NCI-H1105 (cell line): ENCODE results near the gene RAP1GAP2.
"Not testable (repeated sequence)": the region's sequence is repeated elsewhere in the genome, so short reads cannot be mapped to it uniquely, and the experiment has no call there.

Source experiments
- DNase-seq: peaks from one replicate; lab custom pipeline; 2025; lab: John Stamatoyannopoulos, UW

The RAP1GAP2 gene

GRCh38 chr17:2814481-2815341 is 18.5 kb downstream of the RAP1GAP2 start:
- no peak for DNase-seq

- no peak for DNase-seq
Measured at GRCh38 chr17:2815781-2816185, 19.5 kb downstream of the RAP1GAP2 start.

DNA sequence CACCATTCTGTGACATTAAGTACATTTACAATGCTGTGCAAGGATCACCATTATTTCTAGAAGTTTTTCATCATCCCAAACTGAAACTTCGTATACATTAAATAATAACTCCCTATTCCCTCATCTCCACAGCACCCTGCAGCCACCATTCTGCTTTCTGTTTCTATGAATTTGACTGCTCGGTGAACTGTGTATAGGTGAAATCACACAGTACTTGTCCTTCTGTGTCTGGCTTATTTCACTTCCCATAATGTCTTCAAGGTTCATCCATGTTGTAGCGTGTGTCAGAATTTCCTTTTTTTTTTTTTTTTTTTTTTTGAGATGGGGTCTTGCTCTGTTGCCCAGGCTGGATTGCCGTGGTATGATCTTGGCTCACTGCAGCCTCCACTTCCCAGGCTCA is 20.4 kb downstream of the RAP1GAP2 start:
- DNase-seq = no peak

- not testable (repeated sequence) for DNase-seq
Measured at GRCh38 chr17:2819294-2819693, 23.1 kb downstream of the RAP1GAP2 start.

- no peak for DNase-seq
Measured at GRCh38 chr17:2819921-2820501, 23.8 kb downstream of the RAP1GAP2 start.

GRCh38 chr17:2821868-2822267 is 25.6 kb downstream of the RAP1GAP2 start:
- no peak for DNase-seq

DNA sequence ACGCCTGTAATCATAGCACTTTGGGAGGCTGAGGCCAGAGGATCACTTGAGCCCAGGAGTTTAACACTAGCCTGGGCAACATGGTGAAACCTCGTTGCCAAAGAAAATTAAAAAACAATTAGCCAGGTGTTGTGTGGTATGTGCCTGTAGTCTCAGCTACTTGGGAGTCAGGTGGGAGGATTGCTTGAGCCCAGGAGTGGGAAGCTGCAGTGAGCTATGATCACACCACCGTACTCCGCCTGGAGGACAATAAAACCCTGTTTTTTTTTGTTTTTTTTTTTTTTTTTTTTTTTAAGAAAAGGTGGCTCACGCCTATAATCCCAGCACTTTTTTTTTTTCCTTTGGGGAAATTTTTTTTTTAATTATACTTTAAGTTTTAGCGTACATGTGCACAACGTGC is 26.1 kb downstream of the RAP1GAP2 start:
- DNase-seq = no peak

- DNase-seq = no peak
Measured at GRCh38 chr17:2825253-2825970, 29.2 kb downstream of the RAP1GAP2 start.

GRCh38 chr17:2828397-2829038 is 32.3 kb downstream of the RAP1GAP2 start:
- DNase-seq = peak; percentile 30

DNA sequence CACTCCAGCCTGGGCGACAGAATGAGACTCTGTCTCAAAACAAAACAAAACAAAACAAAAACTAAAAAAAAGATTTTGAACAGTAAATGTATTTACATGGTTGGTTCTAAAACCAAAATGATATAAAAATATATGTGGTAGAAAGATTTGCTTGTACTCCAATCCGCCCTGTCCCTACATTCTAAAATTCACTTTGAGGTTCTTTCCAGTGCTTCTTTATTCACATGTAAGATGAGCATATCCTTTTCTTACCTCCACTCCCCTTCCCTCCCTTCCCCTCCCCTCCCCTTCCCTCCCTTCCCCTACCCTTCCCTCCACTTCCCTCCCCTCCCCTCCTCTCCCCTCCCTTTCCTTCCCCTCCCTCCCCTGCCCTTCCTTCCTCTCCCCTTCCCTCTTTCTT is 34.4 kb downstream of the RAP1GAP2 start:
- no peak for DNase-seq

DNA sequence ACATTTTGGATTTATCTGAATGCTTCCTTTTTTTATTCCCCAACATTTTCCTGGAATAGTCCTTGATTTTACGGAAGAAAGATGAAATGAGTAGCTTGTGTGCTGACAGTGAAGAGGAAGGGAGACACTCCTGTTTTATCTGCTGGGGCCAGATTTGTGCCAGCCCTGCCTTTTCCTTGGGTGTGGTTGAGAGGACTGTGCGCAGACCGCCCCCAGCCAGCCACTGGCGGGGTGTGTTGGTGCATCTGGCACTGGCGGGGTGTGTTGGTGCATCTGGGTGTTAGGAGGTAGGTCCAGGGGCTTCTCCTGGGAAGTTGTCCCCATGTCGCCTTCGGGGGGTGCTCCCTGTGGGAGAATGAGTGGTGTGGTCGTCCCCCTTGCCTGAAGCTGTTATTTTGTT is 39.5 kb downstream of the RAP1GAP2 start:
- no peak for DNase-seq

GRCh38 chr17:2837147-2837561 is 40.9 kb downstream of the RAP1GAP2 start:
- no peak for DNase-seq

GRCh38 chr17:2841606-2842005 is 45.4 kb downstream of the RAP1GAP2 start:
- DNase-seq = no peak

GRCh38 chr17:2842464-2842863 is 46.2 kb downstream of the RAP1GAP2 start:
- DNase-seq = no peak

DNA sequence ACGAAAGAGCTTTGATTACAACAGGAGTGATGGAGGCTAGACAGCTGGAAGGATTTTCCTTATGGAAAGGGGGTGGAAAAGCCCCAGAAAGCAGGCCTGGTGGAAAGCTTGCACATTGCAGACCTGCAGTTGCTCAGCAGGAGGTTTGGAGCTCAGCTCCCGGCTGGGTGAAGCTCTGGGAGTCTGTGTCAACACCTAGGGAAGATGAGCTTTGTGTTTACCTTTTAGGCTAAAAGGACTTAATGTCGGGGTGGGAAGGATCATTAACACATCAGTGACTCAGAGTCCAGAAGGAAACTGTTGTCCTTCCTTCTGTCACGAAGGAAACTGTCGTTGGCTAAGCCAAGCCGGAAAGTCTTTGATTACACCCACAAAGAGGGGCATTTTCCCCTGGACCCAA is 48.2 kb downstream of the RAP1GAP2 start:
- no peak for DNase-seq

DNA sequence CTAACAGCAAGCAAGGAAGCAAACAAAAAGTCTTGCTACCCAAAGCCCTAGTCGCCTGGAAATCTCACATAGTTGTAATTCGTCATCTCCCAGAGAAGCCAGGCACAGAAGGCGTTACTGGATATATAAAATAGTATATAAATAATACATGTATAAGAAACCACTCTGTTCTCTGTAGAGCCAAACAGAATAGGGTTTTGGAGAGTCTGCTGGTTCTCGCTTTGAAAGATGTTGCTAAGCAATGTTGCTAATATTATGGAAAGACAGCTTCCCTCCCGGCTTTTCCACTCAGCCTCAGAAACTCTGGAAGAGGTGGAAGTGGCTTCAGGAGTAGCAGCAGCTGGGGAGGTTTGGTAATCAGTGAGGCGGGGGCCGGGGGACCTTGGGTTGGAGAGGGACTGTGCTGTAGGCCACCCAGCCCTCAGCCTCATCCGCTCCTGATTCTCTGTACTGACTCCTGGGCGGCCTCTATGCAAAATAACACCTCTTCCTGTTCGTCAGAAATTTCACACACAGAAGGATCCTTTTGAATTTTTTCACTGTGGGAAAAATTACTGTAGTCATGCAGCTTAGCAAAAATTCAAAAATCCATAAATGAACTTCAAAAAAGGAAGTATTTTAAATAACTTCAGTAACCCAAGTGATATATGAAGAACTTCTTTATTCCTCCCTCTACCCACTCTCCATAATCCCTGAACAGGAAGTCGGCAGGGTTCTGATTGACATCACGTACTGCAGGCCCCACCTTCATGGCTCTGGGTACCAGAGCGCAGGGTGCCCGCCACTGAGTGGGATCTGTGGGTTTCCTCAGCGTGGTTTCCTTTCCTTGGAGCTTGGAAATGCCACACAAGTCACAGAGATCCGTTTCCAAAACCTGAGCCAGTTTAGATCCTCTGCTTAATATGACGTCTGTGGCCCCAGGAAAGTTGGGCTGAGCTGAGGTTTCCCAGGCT is 51.4 kb downstream of the RAP1GAP2 start:
- DNase-seq = no peak

GRCh38 chr17:2849327-2849670 is 53.1 kb downstream of the RAP1GAP2 start:
- DNase-seq = no peak

GRCh38 chr17:2850991-2851390 is 54.8 kb downstream of the RAP1GAP2 start:
- DNase-seq = no peak

DNA sequence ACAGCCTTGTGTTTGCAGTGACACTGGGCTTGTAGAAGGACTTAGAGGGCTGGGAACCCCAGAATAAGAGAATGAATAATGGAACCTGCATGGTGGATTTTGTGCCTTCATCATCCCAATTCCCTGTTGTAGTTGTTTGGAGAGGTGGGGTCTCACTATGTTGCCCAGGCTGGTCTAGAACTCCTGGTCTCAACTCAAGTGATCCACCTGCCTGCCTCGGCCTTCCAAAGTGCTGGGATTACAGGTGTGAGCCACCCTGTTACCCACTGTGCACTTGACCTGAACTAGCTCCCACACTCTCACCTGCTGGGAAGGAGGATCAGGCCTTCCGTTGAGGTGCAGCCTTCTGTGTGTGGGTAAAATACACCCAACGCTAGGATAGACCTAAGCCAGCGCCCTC is 55.4 kb downstream of the RAP1GAP2 start:
- DNase-seq = no peak

- no peak for DNase-seq
Measured at GRCh38 chr17:2852221-2852620, 56.0 kb downstream of the RAP1GAP2 start.

GRCh38 chr17:2852729-2853282 is 56.6 kb downstream of the RAP1GAP2 start:
- no peak for DNase-seq
